Brain microvascular endothelial cell (primary cell): ENCODE measurements around the gene CDC34.

Experiments used
- DNase-seq: peaks from one replicate; pipeline ENCODE4 v3.0.0-alpha.2; 2020
- H3K27ac ChIP-seq: fragments of 250-450 bp; sonication (Bioruptor Pico); 2 replicates; pipeline ENCODE4 v1.5.1; 2020; ENCODE audit warnings: mild to moderate bottlenecking, moderate library complexity
- H3K27me3 ChIP-seq: fragments of 250-450 bp; sonication (Bioruptor Pico); replicated peaks from 2 replicates; pipeline ENCODE4 v1.5.1; 2020; ENCODE audit warnings: mild to moderate bottlenecking
- H3K36me3 ChIP-seq: fragments of 250-450 bp; sonication (Bioruptor Pico); replicated peaks from 2 replicates; pipeline ENCODE4 v1.5.1; 2020; ENCODE audit warnings: mild to moderate bottlenecking
- H3K4me3 ChIP-seq: 2 replicates; pipeline ENCODE4 v1.5.1; 2011; ENCODE audit warnings: low read depth, mild to moderate bottlenecking, control low read depth, low read length, moderate library complexity
- CTCF ChIP-seq: IDR thresholded peaks from 2 replicates; pipeline ENCODE4 v1.5.1; 2011; ENCODE audit warnings: low read depth, mild to moderate bottlenecking, moderate library complexity, low read length, control low read depth, inconsistent platforms; ENCODE audit errors: missing control alignments
- in situ Hi-C: cut with HindIII; loops from 2 replicates; pipeline ENCODE4 v1.10.0; 2017; ENCODE audit warnings: low sequenced_read_pairs, low pct_ligation_motif_present

The CDC34 gene

GRCh38 chr19:493391-494170 is 38.0 kb upstream of the CDC34 start:
- no peaks in the 10 kb centered on the region for H3K36me3 ChIP-seq
- H3K27me3 ChIP-seq: peaks cover 14% of the 10 kb centered on the region
- no peak overlapping the region for H3K27ac ChIP-seq

GRCh38 chr19:494171-495080 is 37.1 kb upstream of the CDC34 start:
- TF ChIP-seq CTCF: no peak
- DNase-seq: no peak
- H3K36me3 ChIP-seq: no peaks in the 10 kb centered on the region
- in situ Hi-C loops: no loop called here
- H3K4me3 ChIP-seq: no peak overlapping the region
- peaks cover 19% of the 10 kb centered on the region for H3K27me3 ChIP-seq
- no peak overlapping the region for H3K27ac ChIP-seq

More at GRCh38 chr19:493391-494170, 38.0 kb upstream of the CDC34 start:
- in situ Hi-C loops: no loop called here
- no peak overlapping the region for H3K4me3 ChIP-seq
- TF ChIP-seq CTCF: no peak
- no peak for DNase-seq

GRCh38 chr19:495081-495401 is 36.5 kb upstream of the CDC34 start:
- in situ Hi-C loops: no loop called here
- H3K27me3 ChIP-seq: peaks cover 19% of the 10 kb centered on the region
- no peaks in the 10 kb centered on the region for H3K36me3 ChIP-seq
- TF ChIP-seq CTCF: no peak
- no peak for DNase-seq
- H3K27ac ChIP-seq: no peak overlapping the region
- no peak overlapping the region for H3K4me3 ChIP-seq

- in situ Hi-C loops: no loop called here
- DNase-seq: peak; percentile 11
- no peak overlapping the region for H3K4me3 ChIP-seq
These were observed 36.0 kb upstream of the CDC34 start for GRCh38 chr19:495402-496111.

More at GRCh38 chr19:495402-496111, 36.0 kb upstream of the CDC34 start:
- Histone ChIP-seq H3K27me3 (peaks cover 19% of the 10 kb centered on the region), H3K36me3 (no peaks in the 10 kb centered on the region), H3K27ac (no peak overlapping the region)
- peak; percentile 77 for TF ChIP-seq CTCF
